Keratinocyte (primary cell): Measurements from ENCODE around the gene NSG1. TPM values are rescaled to one million over a fixed set of nuclear protein-coding genes. Genes with fewer than 3 reads are reported as not detected.
"Not testable (repeated sequence)": the region's sequence is repeated elsewhere in the genome, so short reads cannot be mapped to it uniquely, and the experiment has no call there.

Experiments
- DNase-seq: peaks from one replicate; pipeline ENCODE4 v3.0.0-alpha.2; 2011; ENCODE audit warnings: low read depth, missing footprints, low spot score
- FAIRE-seq: peaks from 2 replicates; lab custom pipeline; 2011; peaks lifted over from hg19 to GRCh38; lab: Jason Lieb, UNC
- H2AFZ ChIP-seq: 2 replicates; pipeline ENCODE4 v1.6.0; 2012; ENCODE audit warnings: low read length, control low read depth, inconsistent platforms; ENCODE audit not compliant: control insufficient read depth
- H3K27ac ChIP-seq: 2 replicates; pipeline ENCODE4 v1.5.1; 2011; ENCODE audit warnings: low read length; ENCODE audit not compliant: control insufficient read depth, insufficient read depth
- H3K27me3 ChIP-seq: 3 replicates; pipeline ENCODE4 v1.6.0; 2011; ENCODE audit warnings: low read length; ENCODE audit not compliant: control insufficient read depth, insufficient read depth; ENCODE audit errors: extremely low read depth
- H3K36me3 ChIP-seq, 2 experiments: 2 replicates in 1 of 2; 3 replicates in 1 of 2; pipeline ENCODE4 v1.5.1; 2011; ENCODE audit warnings: low read length in 2 of 2, mild to moderate bottlenecking in 1 of 2; ENCODE audit not compliant: control insufficient read depth in 2 of 2, insufficient read depth in 2 of 2; ENCODE audit errors: extremely low read depth in 1 of 2
- H3K4me1 ChIP-seq: 3 replicates; pipeline ENCODE4 v1.5.1; 2011; ENCODE audit warnings: low read length; ENCODE audit not compliant: control insufficient read depth, insufficient read depth; ENCODE audit errors: extremely low read depth
- H3K4me2 ChIP-seq: 3 replicates; pipeline ENCODE4 v1.6.0; 2011; ENCODE audit warnings: low read depth, low read length; ENCODE audit not compliant: control insufficient read depth, insufficient read depth; ENCODE audit errors: extremely low read depth
- H3K4me3 ChIP-seq, 3 experiments: fragments of 200-600 bp in 1 of 3; sonication (generic) in 1 of 3; 2 replicates in 2 of 3; 3 replicates in 1 of 3; pipeline ENCODE4 v1.5.1; 2011 to 2016; ENCODE audit warnings: low read length in 3 of 3, mild to moderate bottlenecking in 3 of 3, control low read depth in 2 of 3, inconsistent platforms in 1 of 3, low read depth in 1 of 3, mixed read lengths in 1 of 3, mixed run types in 1 of 3, moderate library complexity in 1 of 3; ENCODE audit not compliant: control insufficient read depth in 2 of 3, insufficient read depth in 2 of 3; ENCODE audit errors: extremely low read depth in 1 of 3
- H3K79me2 ChIP-seq: 2 replicates; pipeline ENCODE4 v1.6.0; 2012; ENCODE audit warnings: low read length; ENCODE audit not compliant: control insufficient read depth, insufficient read depth
- H3K9ac ChIP-seq: 3 replicates; pipeline ENCODE4 v1.6.0; 2011; ENCODE audit warnings: low read length; ENCODE audit not compliant: control insufficient read depth, insufficient read depth; ENCODE audit errors: extremely low read depth
- H3K9me1 ChIP-seq: 3 replicates; pipeline ENCODE4 v1.6.0; 2011; ENCODE audit warnings: low read length; ENCODE audit not compliant: control insufficient read depth, insufficient read depth; ENCODE audit errors: extremely low read depth
- H3K9me3 ChIP-seq: 2 replicates; pipeline ENCODE4 v1.5.1; 2012; ENCODE audit warnings: low read depth, low read length; ENCODE audit not compliant: control insufficient read depth
- H4K20me1 ChIP-seq: 3 replicates; pipeline ENCODE4 v1.6.0; 2011; ENCODE audit warnings: low read length; ENCODE audit not compliant: control insufficient read depth, insufficient read depth; ENCODE audit errors: extremely low read depth
- EZH2 ChIP-seq: IDR thresholded peaks from one replicate; pipeline ENCODE4 v1.6.1; 2012; ENCODE audit warnings: inconsistent platforms, mild to moderate bottlenecking, low read length, moderate library complexity
- dilution Hi-C: fragments of 300-500 bp; cut with MboI; formaldehyde crosslinking; loops from one replicate; pipeline ENCODE4 v1.7.0; 2020; ENCODE audit warnings: low sequenced_read_pairs; ENCODE audit not compliant: extremely low pct_ligation_motif_present
- polyA plus RNA-seq, 5 experiments: library from polyadenylated mRNA; depleted of rRNA in 3 of 5; stranded (reverse) in 3 of 5; stranded (forward) in 1 of 5; unstranded in 1 of 5; fragments of >200 nt; gene quantifications; 1 replicate in 1 of 5; 2 replicates in 3 of 5; 3 replicates in 1 of 5; pipeline versions ENCODE4 v1.2.1 to v1.2.3, GENCODE V29; 2011 to 2012; ENCODE audit warnings: missing spikeins in 2 of 5, low read depth in 1 of 5, low replicate concordance in 1 of 5
- TF ChIP-seq, protein P1 (sequence below), 3 experiments: IDR thresholded peaks in 1 of 3; conservative IDR thresholded peaks in 1 of 3; optimal IDR thresholded peaks in 1 of 3; 2 replicates in 2 of 3; 3 replicates in 1 of 3; pipeline versions ENCODE3 to v1.5.1; 2011; ENCODE audit warnings: low read length in 3 of 3, mild to moderate bottlenecking in 3 of 3, moderate library complexity in 2 of 3, control low read depth in 1 of 3, inconsistent platforms in 1 of 3; ENCODE audit not compliant: insufficient read depth in 2 of 3; ENCODE audit errors: extremely low read depth in 1 of 3

Gene NSG1
- polyA plus RNA-seq, 1 donor (not counting 4 experiments of a cell fraction or from before 2014, with no cell fraction given) = 49.3 TPM

DNA sequence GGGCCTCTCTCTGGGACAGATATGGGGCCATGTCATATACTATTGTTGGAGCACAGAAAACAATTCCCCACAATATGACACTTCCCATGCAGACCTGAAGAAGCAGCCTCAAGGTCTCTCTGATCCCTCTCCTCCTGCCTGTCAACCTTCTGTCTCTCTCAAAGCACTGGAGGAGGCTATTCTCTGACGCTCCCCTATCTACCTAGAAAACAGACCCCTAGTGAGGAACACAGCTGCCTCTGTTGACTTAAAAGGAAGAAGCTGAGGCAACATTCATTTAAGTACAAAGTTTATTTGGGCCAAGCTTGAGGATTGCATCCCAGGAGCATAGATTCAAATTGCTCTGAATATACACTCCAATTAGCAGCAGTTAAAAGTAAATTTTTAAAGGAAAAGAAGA is 39.3 kb upstream of the NSG1 start:
- H3K4me3 ChIP-seq = no peak overlapping the region
- H3K27me3 ChIP-seq = no peaks in the 10 kb centered on the region
- H3K27ac ChIP-seq = no peak overlapping the region
- H3K9me3 ChIP-seq = no peaks in the 10 kb centered on the region
- TF ChIP-seq, protein P1, sequence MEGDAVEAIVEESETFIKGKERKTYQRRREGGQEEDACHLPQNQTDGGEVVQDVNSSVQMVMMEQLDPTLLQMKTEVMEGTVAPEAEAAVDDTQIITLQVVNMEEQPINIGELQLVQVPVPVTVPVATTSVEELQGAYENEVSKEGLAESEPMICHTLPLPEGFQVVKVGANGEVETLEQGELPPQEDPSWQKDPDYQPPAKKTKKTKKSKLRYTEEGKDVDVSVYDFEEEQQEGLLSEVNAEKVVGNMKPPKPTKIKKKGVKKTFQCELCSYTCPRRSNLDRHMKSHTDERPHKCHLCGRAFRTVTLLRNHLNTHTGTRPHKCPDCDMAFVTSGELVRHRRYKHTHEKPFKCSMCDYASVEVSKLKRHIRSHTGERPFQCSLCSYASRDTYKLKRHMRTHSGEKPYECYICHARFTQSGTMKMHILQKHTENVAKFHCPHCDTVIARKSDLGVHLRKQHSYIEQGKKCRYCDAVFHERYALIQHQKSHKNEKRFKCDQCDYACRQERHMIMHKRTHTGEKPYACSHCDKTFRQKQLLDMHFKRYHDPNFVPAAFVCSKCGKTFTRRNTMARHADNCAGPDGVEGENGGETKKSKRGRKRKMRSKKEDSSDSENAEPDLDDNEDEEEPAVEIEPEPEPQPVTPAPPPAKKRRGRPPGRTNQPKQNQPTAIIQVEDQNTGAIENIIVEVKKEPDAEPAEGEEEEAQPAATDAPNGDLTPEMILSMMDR (optimal IDR thresholded peaks at IDR 0.05 in 1 of 3, IDR thresholded peaks at IDR 0.05 in 1 of 3, conservative IDR thresholded peaks at IDR 0.05 in 1 of 3; ENCODE audit: extremely low read depth in 1 of 3, insufficient read depth in 2 of 3, low read length in 3 of 3) = no peak
- TF ChIP-seq EZH2 = no peak
- dilution Hi-C loops = no loop called here
- no peak overlapping the region for H3K9ac ChIP-seq
- H3K9me1 ChIP-seq = no peaks in the 10 kb centered on the region
- no peak overlapping the region for H3K4me2 ChIP-seq
- no peak overlapping the region for H2AFZ ChIP-seq
- no peaks in the 10 kb centered on the region for H3K4me1 ChIP-seq
- FAIRE-seq (no peak), DNase-seq (no peak)
- no peaks in the 10 kb centered on the region for H3K36me3 ChIP-seq
- no peaks in the 10 kb centered on the region for H4K20me1 ChIP-seq
- no peaks in the 10 kb centered on the region for H3K79me2 ChIP-seq

DNA sequence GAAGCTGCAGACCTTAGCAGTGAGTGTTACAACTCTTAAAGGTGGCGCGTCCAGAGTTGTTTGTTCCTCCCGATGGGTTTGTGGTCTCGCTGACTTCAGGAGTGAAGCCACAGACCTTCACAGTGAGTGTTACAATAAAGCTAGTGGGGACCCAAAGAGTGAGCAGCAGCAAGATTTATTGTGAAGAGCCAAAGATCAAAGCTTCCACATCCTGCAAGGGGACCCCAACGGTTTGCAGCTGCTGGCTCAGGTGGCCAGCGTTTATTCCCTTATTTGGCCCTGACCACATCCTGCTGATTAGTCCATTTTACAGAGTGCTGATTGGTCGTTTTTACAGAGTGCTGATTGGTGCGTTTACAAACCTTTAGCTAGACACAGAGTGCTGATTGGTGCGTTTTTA is 38.3 kb upstream of the NSG1 start:
- H3K36me3 ChIP-seq, H3K79me2 ChIP-seq, FAIRE-seq, H3K4me1 ChIP-seq, H3K27me3 ChIP-seq, H3K4me3 ChIP-seq, H3K27ac ChIP-seq, H3K9me1 ChIP-seq, DNase-seq, H3K4me2 ChIP-seq, H3K9ac ChIP-seq, H3K9me3 ChIP-seq, H2AFZ ChIP-seq, dilution Hi-C loops, H4K20me1 ChIP-seq: not testable (repeated sequence)

DNA sequence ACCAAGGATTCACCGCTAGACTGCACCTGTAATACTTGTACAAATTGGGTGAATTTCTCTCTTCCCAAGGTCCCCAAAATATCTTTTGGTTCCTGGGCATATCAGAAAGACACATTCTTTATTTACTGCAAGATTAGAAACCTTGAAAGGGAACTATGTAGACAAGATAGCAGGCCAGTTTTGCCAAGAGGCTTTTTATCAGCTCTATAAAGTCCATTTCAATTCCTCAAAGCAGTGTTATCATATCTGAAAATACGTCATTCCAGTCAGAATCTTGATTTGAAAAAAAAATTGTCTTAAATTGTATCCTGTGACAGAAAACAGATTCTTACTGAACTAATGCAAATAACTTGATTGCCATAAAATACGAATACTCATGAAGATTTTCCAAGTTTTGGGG is 37.0 kb upstream of the NSG1 start:
- no peak for TF ChIP-seq EZH2
- TF ChIP-seq, protein P1 (optimal IDR thresholded peaks at IDR 0.05 in 1 of 3, IDR thresholded peaks at IDR 0.05 in 1 of 3, conservative IDR thresholded peaks at IDR 0.05 in 1 of 3; ENCODE audit: extremely low read depth in 1 of 3, insufficient read depth in 2 of 3, low read length in 3 of 3) = no peak
- H3K9ac ChIP-seq = no peak overlapping the region
- no peaks in the 10 kb centered on the region for H3K4me1 ChIP-seq
- dilution Hi-C loops = no loop called here
- no peak overlapping the region for H2AFZ ChIP-seq
- no peaks in the 10 kb centered on the region for H3K79me2 ChIP-seq
- H3K4me2 ChIP-seq = no peak overlapping the region
- no peaks in the 10 kb centered on the region for H3K9me3 ChIP-seq
- no peaks in the 10 kb centered on the region for H3K9me1 ChIP-seq
- DNase-seq (no peak), FAIRE-seq (no peak)
- H3K27ac ChIP-seq = no peak overlapping the region
- H3K27me3 ChIP-seq = no peaks in the 10 kb centered on the region
- H3K36me3 ChIP-seq = no peaks in the 10 kb centered on the region
- H4K20me1 ChIP-seq = no peaks in the 10 kb centered on the region
- no peak overlapping the region for H3K4me3 ChIP-seq
